T-cell (primary cell): ENCODE measurements around the gene ARHGEF33. TPM values are rescaled to one million over a fixed set of nuclear protein-coding genes. Genes with fewer than 3 reads are reported as not detected.
A peak's percentile ranks its signal among the peaks of the same experiment; 100 is the strongest.

Experiments
- ATAC-seq, 4 experiments: fragments of 200-7000 bp in 3 of 4; fragments of 150-1000 bp in 1 of 4; cut with Tn5 transposase; replicated peaks in 1 of 4; 1 replicate in 3 of 4; 2 replicates in 1 of 4; pipeline ENCODE4 v1.10.0; 2021; ENCODE audit warnings: moderate library complexity in 3 of 4, mild to moderate bottlenecking in 2 of 4, moderate number of reproducible peaks in 1 of 4
- CTCF ChIA-PET, 2 donors: fragments of 300-600 bp; sonication (Branson Sonifier 250); formaldehyde crosslinking; loops; one replicate each; lab custom pipeline; 2022; ENCODE audit warnings: antibody characterized with exemption in 2 of 2; lab: Charles Lee
- POLR2A ChIA-PET, 2 donors: fragments of 300-600 bp; sonication (Branson Sonifier 250); formaldehyde crosslinking; loops; one replicate each; lab custom pipeline; 2022; ENCODE audit warnings: antibody characterized with exemption in 2 of 2; lab: Charles Lee
- DNase-seq, 35 experiments: peaks; one replicate each; pipeline versions ENCODE4 v3.0.0 to v3.0.0-alpha.2; 2013 to 2023
- H3K27ac ChIP-seq: one replicate; pipeline ENCODE4 v1.5.1; 2013; ENCODE audit warnings: low read length
- H3K27me3 ChIP-seq, 2 experiments: replicated peaks in 1 of 2; 1 replicate in 1 of 2; 2 replicates in 1 of 2; pipeline versions ENCODE4 v1.6.1 to v1.7.0; 2013; ENCODE audit warnings: low read length in 1 of 2, mixed read lengths in 1 of 2; ENCODE audit not compliant: control insufficient read depth in 2 of 2, insufficient read depth in 2 of 2; ENCODE audit errors: extremely low read depth in 1 of 2
- H3K36me3 ChIP-seq, 2 donors: 1 replicate in 1 of 2; 2 replicates in 1 of 2; pipeline versions ENCODE4 v1.6.1 to v1.7.0; 2013; ENCODE audit warnings: low read length in 1 of 2; ENCODE audit not compliant: control insufficient read depth in 2 of 2, insufficient read depth in 1 of 2; ENCODE audit errors: extremely low read depth in 1 of 2
- H3K4me1 ChIP-seq, 2 experiments: 1 replicate in 1 of 2; 2 replicates in 1 of 2; pipeline versions ENCODE4 v1.6.1 to v1.7.0; 2013; ENCODE audit warnings: low read length in 2 of 2, mixed read lengths in 1 of 2; ENCODE audit not compliant: insufficient read depth in 2 of 2, control insufficient read depth in 1 of 2; ENCODE audit errors: extremely low read depth in 1 of 2
- H3K4me3 ChIP-seq, 2 donors: 1 replicate in 1 of 2; 2 replicates in 1 of 2; pipeline versions ENCODE4 v1.5.1 to v1.7.0; 2013; ENCODE audit warnings: mild to moderate bottlenecking in 2 of 2, low read length in 1 of 2, moderate library complexity in 1 of 2; ENCODE audit not compliant: control insufficient read depth in 1 of 2; ENCODE audit errors: extremely low read depth in 1 of 2
- H3K9me3 ChIP-seq: 2 replicates; pipeline ENCODE4 v1.7.0; 2013
- H3K27ac Mint-ChIP-seq, 2 donors: one replicate each; pipeline ENCODE4 v1.8.0; 2020 to 2021; ENCODE audit warnings: mild to moderate bottlenecking in 2 of 2, mixed read lengths in 2 of 2
- H3K27me3 Mint-ChIP-seq, 2 donors: one replicate each; pipeline ENCODE4 v1.8.0; 2021 to 2022; ENCODE audit warnings: mixed read lengths in 2 of 2
- H3K36me3 Mint-ChIP-seq: one replicate; pipeline ENCODE4 v1.8.0; 2021; ENCODE audit warnings: mixed read lengths
- H3K4me1 Mint-ChIP-seq, 3 donors: one replicate each; pipeline ENCODE4 v1.8.0; 2020 to 2022; ENCODE audit warnings: mixed read lengths in 3 of 3, mild to moderate bottlenecking in 1 of 3
- H3K4me3 Mint-ChIP-seq, 3 donors: one replicate each; pipeline ENCODE4 v1.8.0; 2020 to 2022; ENCODE audit warnings: mild to moderate bottlenecking in 3 of 3, mixed read lengths in 3 of 3, moderate library complexity in 3 of 3
- H3K9me3 Mint-ChIP-seq, 3 donors: one replicate each; pipeline ENCODE4 v1.8.0; 2020 to 2022; ENCODE audit warnings: mixed read lengths in 3 of 3
- WGBS: methylation state at CpG from one replicate; pipeline ENCODE4 v1.1.5; 2013; ENCODE audit warnings: missing lambda C conversion rate; ENCODE audit not compliant: insufficient coverage; 5-methylcytosine and 5-hydroxymethylcytosine counted together
- total RNA-seq, 35 experiments: library from RNA in 6 of 35; stranded (reverse) in 6 of 35; fragments of 120-200 nt in 1 of 35; gene quantifications; one replicate each; pipeline versions ENCODE4 v1.2.1 to v1.2.4 and lab custom pipeline; 2013 to 2026

Gene ARHGEF33
- total RNA-seq, 5 donors from 2014 or later (not counting 1 experiment from before 2014, with no cell fraction given): 0.15 to 0.26 (median 0.16) TPM; not detected in 2

DNA sequence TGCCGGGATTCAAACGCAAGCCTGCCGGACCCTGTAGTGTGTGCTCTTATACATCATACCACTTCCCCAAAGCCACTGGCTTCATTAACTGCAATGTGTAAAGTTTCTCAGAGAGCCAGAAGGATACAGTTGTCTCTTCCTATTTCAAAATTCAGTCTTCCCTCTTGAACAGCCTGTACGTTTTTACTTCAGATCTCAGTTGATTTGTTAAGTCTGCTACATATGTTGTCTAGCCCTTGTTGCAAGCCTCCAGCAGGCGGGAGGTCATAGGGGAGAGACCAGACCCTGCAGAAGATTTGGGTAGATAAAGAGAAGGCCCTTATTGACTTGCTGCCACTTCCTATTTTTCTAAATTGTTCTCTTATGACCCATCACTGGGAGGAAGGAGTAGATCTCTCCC, 56.2 kb downstream of the ARHGEF33 start:
- H3K4me3 Mint-ChIP-seq: no peak overlapping the region
- H3K9me3 Mint-ChIP-seq: no peaks in the 10 kb centered on the region
- ATAC-seq (no peak), DNase-seq (no peak)
- Histone ChIP-seq H3K27ac (no peak overlapping the region), H3K27me3 (peaks cover 0 to 3% of the 10 kb centered on the region in 2 experiments), H3K9me3 (no peaks in the 10 kb centered on the region), H3K4me1 (no peaks in the 10 kb centered on the region), H3K4me3 (no peak overlapping the region), H3K36me3 (no peaks in the 10 kb centered on the region)
- peaks cover 0 to 2% of the 10 kb centered on the region in 2 donors for H3K27me3 Mint-ChIP-seq
- H3K36me3 Mint-ChIP-seq: no peaks in the 10 kb centered on the region
- CTCF ChIA-PET: interaction anchor here (1.0 to 5.8 kb wide), 6 partner anchors 110 to 286 kb away, joined by 3 to 121 read pairs (median 7); no protein-coding TSS in a partner anchor
- WGBS: 100% methylated on average over 3 of the region's 5 CpGs
- H3K4me1 Mint-ChIP-seq: no peaks in the 10 kb centered on the region
- POLR2A ChIA-PET: interaction anchor here in 1 of 2 donors (0.6 kb wide), 1 partner anchor 70 kb away, joined by 3 read pairs; the partner anchor contains the start of genes DHX57 and MORN2
- H3K27ac Mint-ChIP-seq: no peak overlapping the region

DNA sequence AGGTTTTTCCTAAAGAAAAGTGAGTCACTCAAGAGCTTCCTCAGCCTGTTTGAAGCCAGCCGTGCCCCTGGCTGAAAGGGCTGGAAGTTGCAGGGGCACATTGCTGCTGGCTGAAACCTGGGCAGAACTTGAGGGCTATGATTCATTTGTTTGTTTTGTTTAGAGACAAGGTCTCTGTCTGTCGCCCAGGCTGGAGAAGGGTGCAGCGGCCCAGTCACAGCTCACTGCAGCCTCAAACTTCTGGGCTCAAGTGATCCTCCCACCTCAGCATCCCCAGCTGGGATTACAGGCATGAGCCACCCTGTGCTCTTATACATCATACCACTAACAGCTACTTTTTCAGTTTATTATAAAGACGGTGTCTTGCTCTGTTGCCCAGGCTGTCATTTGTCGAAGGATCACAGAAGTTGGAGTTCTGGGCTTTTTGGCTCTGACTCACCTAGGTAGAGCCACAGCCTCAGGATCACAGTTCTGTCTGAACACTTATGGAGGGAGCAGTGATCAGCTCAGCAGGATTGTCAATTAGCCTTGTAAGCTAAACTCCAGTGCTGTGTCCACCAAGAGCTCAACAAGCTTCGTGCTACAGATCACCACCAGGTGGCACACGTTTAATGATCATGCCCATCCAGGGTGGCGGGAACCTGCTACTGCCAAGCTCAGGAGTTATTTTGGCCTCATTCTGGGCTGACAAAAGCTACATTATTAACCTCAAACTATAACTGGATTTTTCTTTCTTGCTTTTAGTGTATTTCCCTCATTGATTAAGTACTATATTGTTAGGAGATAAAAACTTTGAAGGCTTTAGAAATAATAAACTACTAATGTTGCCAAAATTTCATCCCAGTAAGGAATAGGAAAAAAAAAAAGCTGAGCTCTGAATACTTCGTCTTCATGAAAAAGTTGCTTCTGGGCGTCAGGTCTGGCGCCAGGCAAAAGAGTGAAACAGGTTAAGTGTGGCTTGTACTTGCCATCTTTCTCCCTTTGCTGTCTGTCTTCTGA, 57.9 kb downstream of the ARHGEF33 start:
- 72% methylated on average over 8 of the region's 11 CpGs for WGBS
- Mint-ChIP-seq H3K4me1 (no peaks in the 10 kb centered on the region), H3K9me3 (no peaks in the 10 kb centered on the region), H3K4me3 (no peak overlapping the region), H3K27me3 (no peaks in the 10 kb centered on the region), H3K36me3 (no peaks in the 10 kb centered on the region), H3K27ac (no peak overlapping the region)
- DNase-seq (peak in 33 of 35 experiments; percentile 15 to 74 (median 45)), ATAC-seq (peak; percentile 45 to 75 (median 58))
- H3K4me1 ChIP-seq: no peaks in the 10 kb centered on the region
- CTCF ChIA-PET: interaction anchor here (0.5 to 5.8 kb wide), 32 partner anchors 8 to 1755 kb away, joined by 3 to 121 read pairs (median 4); partner anchors contain the start of gene SOS1 (in 1 of the 2)
- POLR2A ChIA-PET: no interaction called here
- H3K4me3 ChIP-seq: no peak overlapping the region
- no peaks in the 10 kb centered on the region for H3K9me3 ChIP-seq
- H3K27me3 ChIP-seq: peaks cover 0 to 3% of the 10 kb centered on the region in 2 experiments
- H3K27ac ChIP-seq: no peak overlapping the region
- H3K36me3 ChIP-seq: no peaks in the 10 kb centered on the region

DNA sequence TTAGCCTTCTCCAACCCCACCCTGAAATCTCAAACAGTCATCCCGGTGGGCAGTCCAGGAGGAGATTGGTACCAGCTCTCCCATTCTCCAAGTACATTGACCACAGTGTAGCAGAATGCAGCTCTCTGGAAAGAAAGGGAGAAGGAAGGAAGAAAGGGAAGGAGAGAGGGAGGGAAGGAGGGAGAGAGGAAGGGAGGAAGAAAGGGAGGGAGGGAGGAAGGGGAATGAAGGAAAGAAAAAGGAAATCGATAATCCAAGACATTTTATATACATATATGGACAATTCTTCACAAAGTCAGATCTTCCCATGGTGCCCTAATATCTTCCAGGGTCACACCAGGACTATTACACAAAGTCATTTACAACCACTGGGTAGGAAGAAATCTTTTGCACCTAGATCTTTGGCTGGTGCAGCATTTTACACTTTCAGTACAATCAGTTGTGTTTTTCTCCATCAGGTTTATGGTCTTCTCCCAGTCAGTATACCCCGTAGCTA, 58.8 kb downstream of the ARHGEF33 start:
- POLR2A ChIA-PET: no interaction called here

DNA sequence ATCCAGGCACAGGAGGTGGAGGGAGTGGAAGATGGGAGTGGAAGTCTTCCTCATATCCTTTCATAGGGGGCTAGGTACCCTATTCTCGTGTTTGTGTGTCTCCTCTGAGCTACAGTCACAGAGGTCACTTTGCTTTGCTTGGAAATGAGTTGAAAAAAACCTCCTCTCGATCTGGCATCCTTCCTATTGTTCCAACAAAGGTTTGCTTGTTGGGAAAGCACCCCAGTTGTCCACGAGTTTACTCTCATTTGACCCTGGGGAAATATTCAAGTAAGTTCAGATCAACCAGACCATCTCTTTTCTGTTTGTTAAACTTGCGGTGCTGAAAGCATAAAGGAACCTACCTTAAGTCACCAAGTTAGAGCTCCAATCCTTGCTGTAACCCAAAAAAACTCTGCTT, 59.3 kb downstream of the ARHGEF33 start:
- ChIA-PET CTCF (interaction anchor here (0.8 to 5.8 kb wide), 5 partner anchors 27 to 281 kb away, joined by 3 to 121 read pairs (median 3); no protein-coding TSS in a partner anchor), POLR2A (no interaction called here)
- no peaks in the 10 kb centered on the region for H3K36me3 ChIP-seq
- 72% methylated on average over 3 of the region's 4 CpGs for WGBS
- H3K4me1 ChIP-seq: no peaks in the 10 kb centered on the region
- H3K27ac ChIP-seq: no peak overlapping the region
- Mint-ChIP-seq H3K9me3 (no peaks in the 10 kb centered on the region), H3K27me3 (no peaks in the 10 kb centered on the region), H3K4me3 (no peak overlapping the region), H3K27ac (no peak overlapping the region), H3K4me1 (no peaks in the 10 kb centered on the region), H3K36me3 (no peaks in the 10 kb centered on the region)
- ATAC-seq: no peak
- H3K4me3 ChIP-seq: no peak overlapping the region
- peaks cover 0 to 3% of the 10 kb centered on the region in 2 experiments for H3K27me3 ChIP-seq
- H3K9me3 ChIP-seq: no peaks in the 10 kb centered on the region
- no peak for DNase-seq

More for the DNA sequence above, 58.8 kb downstream of the ARHGEF33 start:
- no peaks in the 10 kb centered on the region for H3K9me3 Mint-ChIP-seq
- CTCF ChIA-PET: interaction anchor here (0.6 to 5.8 kb wide), 18 partner anchors 9 to 1756 kb away, joined by 3 to 121 read pairs (median 4); partner anchors contain the start of gene SOS1 (in 1 of the 2)
- WGBS: no CpG with 5 or more reads among the region's 3 CpGs
- H3K27ac ChIP-seq: no peak overlapping the region
- H3K27me3 ChIP-seq: peaks cover 0 to 3% of the 10 kb centered on the region in 2 experiments
- no peak overlapping the region for H3K4me3 Mint-ChIP-seq
- no peak for ATAC-seq
- H3K4me1 Mint-ChIP-seq: no peaks in the 10 kb centered on the region
- H3K9me3 ChIP-seq: no peaks in the 10 kb centered on the region
- no peak overlapping the region for H3K4me3 ChIP-seq
- no peaks in the 10 kb centered on the region for H3K4me1 ChIP-seq
- H3K36me3 Mint-ChIP-seq: no peaks in the 10 kb centered on the region
- no peak for DNase-seq
- no peak overlapping the region for H3K27ac Mint-ChIP-seq
- no peaks in the 10 kb centered on the region for H3K27me3 Mint-ChIP-seq
- H3K36me3 ChIP-seq: no peaks in the 10 kb centered on the region

DNA sequence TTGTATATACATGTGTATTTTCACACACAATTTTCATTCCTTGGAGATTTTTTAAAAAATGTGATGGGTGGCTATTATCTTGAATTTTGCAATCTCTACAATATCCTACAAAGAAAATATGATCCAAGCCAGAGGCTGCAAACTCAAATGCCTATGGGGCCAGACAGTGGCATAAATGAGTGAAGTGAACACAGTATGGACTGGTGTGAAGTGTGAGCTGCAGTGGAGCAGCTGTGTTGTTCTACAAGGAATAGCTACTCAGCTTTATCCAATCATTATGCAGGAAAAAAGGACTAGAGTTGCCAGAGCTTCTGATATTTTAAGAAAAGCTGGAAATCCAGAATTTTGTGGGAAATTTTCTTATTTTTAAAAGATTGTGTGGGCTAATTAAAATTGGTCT, 62.1 kb downstream of the ARHGEF33 start:
- H3K27ac ChIP-seq: no peak overlapping the region
- Mint-ChIP-seq H3K27me3 (no peaks in the 10 kb centered on the region), H3K27ac (no peak overlapping the region), H3K4me1 (no peaks in the 10 kb centered on the region), H3K4me3 (no peak overlapping the region), H3K36me3 (no peaks in the 10 kb centered on the region), H3K9me3 (no peaks in the 10 kb centered on the region)
- DNase-seq: no peak
- no peaks in the 10 kb centered on the region for H3K4me1 ChIP-seq
- H3K4me3 ChIP-seq: no peak overlapping the region
- H3K9me3 ChIP-seq: no peaks in the 10 kb centered on the region
- ATAC-seq: no peak
- no peaks in the 10 kb centered on the region for H3K36me3 ChIP-seq
- POLR2A ChIA-PET: no interaction called here
- CTCF ChIA-PET: interaction anchor here in 1 of 2 donors (5.8 kb wide), 1 partner anchor 277 kb away, joined by 121 read pairs; no protein-coding TSS in a partner anchor
- H3K27me3 ChIP-seq: peaks cover 0 to 3% of the 10 kb centered on the region in 2 experiments

DNA sequence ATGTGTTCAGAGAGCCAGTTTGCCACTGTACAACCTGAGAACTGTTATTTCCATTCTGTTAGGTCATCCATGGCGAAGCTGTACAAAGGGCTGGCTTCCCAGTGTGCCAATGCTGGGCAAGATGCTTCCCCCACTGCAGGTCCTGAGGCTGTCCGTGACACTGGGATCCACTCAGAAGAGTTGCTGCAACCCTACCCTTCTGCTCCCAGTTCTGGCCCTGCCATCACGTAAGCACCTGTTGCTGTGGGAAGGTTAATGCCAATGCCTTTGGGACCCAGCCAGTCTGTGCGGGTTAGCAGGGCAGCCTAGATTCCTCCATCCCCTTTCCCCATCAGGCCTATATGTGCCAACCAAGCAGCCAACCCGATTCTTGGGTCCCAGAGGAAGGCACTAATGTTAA, 68.3 kb downstream of the ARHGEF33 start:
- no peaks in the 10 kb centered on the region for H3K36me3 Mint-ChIP-seq
- no peak overlapping the region for H3K4me3 ChIP-seq
- no peaks in the 10 kb centered on the region for H3K9me3 ChIP-seq
- H3K27me3 Mint-ChIP-seq: peaks cover 21 to 22% of the 10 kb centered on the region in 2 donors
- ATAC-seq (no peak), DNase-seq (no peak)
- ChIA-PET CTCF (no interaction called here), POLR2A (no interaction called here)
- H3K4me1 Mint-ChIP-seq: peaks cover 0 to 3% (median 2%) of the 10 kb centered on the region in 3 donors
- H3K4me1 ChIP-seq: peaks cover 0 to 13% of the 10 kb centered on the region in 2 experiments
- H3K9me3 Mint-ChIP-seq: no peaks in the 10 kb centered on the region
- H3K27ac ChIP-seq: no peak overlapping the region
- H3K4me3 Mint-ChIP-seq: no peak overlapping the region
- H3K27me3 ChIP-seq: peaks cover 0 to 28% of the 10 kb centered on the region in 2 experiments
- no peak overlapping the region for H3K27ac Mint-ChIP-seq
- H3K36me3 ChIP-seq: no peaks in the 10 kb centered on the region
- WGBS: 100% methylated on average over 1 of the region's 5 CpGs
